OCI-M2 (cell line): Measurements from ENCODE around the gene CORO1C.

Experiments used
- DNase-seq: peaks from one replicate; lab custom pipeline; 2025; ENCODE audit not compliant: unreplicated experiment; lab: John Stamatoyannopoulos, UW

CORO1C gene

GRCh38 chr12:108727868-108728735 lies 3.2 kb downstream of the CORO1C start:
- DNase-seq = no peak

- no peak for DNase-seq
Measured at GRCh38 chr12:108727161-108727560, 4.2 kb downstream of the CORO1C start.

- DNase-seq = no peak
Measured at GRCh38 chr12:108724890-108725151, 6.5 kb downstream of the CORO1C start.

- no peak for DNase-seq
Measured at GRCh38 chr12:108724054-108724889, 7.0 kb downstream of the CORO1C start.

GRCh38 chr12:108722992-108723766 lies 8.1 kb downstream of the CORO1C start:
- DNase-seq = no peak

GRCh38 chr12:108722463-108722862 lies 8.9 kb downstream of the CORO1C start:
- DNase-seq = no peak

- DNase-seq = no peak
Measured at GRCh38 chr12:108721824-108722223, 9.5 kb downstream of the CORO1C start.

GRCh38 chr12:108720757-108721514 lies 10.4 kb downstream of the CORO1C start:
- no peak for DNase-seq

GRCh38 chr12:108717243-108717642 lies 14.1 kb downstream of the CORO1C start:
- DNase-seq = no peak

GRCh38 chr12:108714866-108715265 lies 16.5 kb downstream of the CORO1C start:
- DNase-seq = no peak

GRCh38 chr12:108713471-108713870 lies 17.8 kb downstream of the CORO1C start:
- no peak for DNase-seq

GRCh38 chr12:108712925-108713203 lies 18.5 kb downstream of the CORO1C start:
- no peak for DNase-seq

GRCh38 chr12:108712165-108712924 lies 19.0 kb downstream of the CORO1C start:
- DNase-seq = no peak

GRCh38 chr12:108711489-108712164 lies 19.7 kb downstream of the CORO1C start:
- no peak for DNase-seq

GRCh38 chr12:108709697-108710096 lies 21.6 kb downstream of the CORO1C start:
- DNase-seq = no peak

GRCh38 chr12:108704527-108704926 lies 26.8 kb downstream of the CORO1C start:
- no peak for DNase-seq

- no peak for DNase-seq
Measured at GRCh38 chr12:108702595-108703320, 28.6 kb downstream of the CORO1C start.

- no peak for DNase-seq
Measured at GRCh38 chr12:108701779-108702441, 29.4 kb downstream of the CORO1C start.
